ENCODE results near the gene GLIS1. TPM values are rescaled to one million over a fixed set of nuclear protein-coding genes. Genes with fewer than 3 reads are reported as not detected.

GLIS1 gene
- total RNA-seq, 1 experiment from 2014 or later, result 0.28 TPM

DNA sequence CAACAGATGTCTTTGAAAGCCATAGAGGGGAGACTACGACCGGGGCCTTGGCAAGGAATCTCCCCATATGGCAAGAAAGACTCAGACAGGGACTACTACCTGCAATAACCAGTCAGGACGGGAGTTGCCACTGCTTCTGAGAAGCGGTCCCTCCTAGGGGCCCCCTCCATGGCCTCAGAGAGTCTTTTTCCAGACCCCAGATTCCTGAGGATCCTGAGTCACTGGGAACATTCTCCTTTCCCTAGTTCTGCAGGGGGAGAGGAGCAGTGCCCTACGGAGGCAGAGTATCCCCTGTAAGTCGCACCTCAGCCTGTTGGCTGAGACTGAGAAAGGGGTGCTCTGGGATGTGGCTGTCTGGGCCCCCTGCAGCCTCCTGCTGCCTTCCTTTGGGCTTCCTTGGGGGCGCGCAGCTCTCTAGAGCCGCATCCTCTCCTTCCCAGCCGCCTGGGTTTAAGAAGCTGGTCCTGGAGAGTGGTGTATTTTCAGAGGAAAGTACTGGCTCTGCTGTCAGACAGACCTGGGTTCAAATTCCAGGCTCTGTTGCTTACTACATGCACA, 7.8 kb downstream of the GLIS1 start:
- no peak overlapping the region for H3K4me3 Mint-ChIP-seq
- H3K27ac ChIP-seq (ENCODE audit: insufficient read length, low read depth, low read length), result no peak overlapping the region
- H3K9me3 Mint-ChIP-seq, result no peaks in the 10 kb centered on the region
- H3K14ac ChIP-seq (ENCODE audit: insufficient read depth, low read length), result no peak overlapping the region
- no peak overlapping the region for H2AFZ ChIP-seq (ENCODE audit: low read length)
- H2BK120ac ChIP-seq (ENCODE audit: low read depth, low read length, poor library complexity, severe bottlenecking), result no peak overlapping the region
- no peaks in the 10 kb centered on the region for H4K20me1 ChIP-seq (ENCODE audit: control insufficient read depth, insufficient read depth, insufficient read length)
- H3K79me1 ChIP-seq (ENCODE audit: insufficient read depth, low read depth, low read length, poor library complexity, severe bottlenecking), result no peaks in the 10 kb centered on the region
- peaks cover 9 to 20% of the 10 kb centered on the region in 2 experiments for H3K4me1 Mint-ChIP-seq
- H3K23ac ChIP-seq (ENCODE audit: insufficient read length, low read depth, low read length), result no peak overlapping the region
- WGBS (ENCODE audit: extremely low coverage, insufficient read length, low lambda C conversion rate), result no CpG with 5 or more reads among the region's 10 CpGs
- H3T11ph ChIP-seq (ENCODE audit: low read length), result no peak overlapping the region
- no peak overlapping the region for H4K8ac ChIP-seq (replicated peaks; ENCODE audit: insufficient read length, low read depth, low read length)
- H3K27me3 ChIP-seq (ENCODE audit: insufficient read depth, low read length), result peaks cover 7% of the 10 kb centered on the region
- no peak overlapping the region for H3K9ac ChIP-seq (ENCODE audit: extremely low read depth, insufficient read length, low read length)
- DNase-seq, result no peak
- H2AK5ac ChIP-seq (ENCODE audit: insufficient read length, low read length), result no peak overlapping the region
- TF ChIP-seq CTCF (conservative IDR thresholded peaks at IDR 0.05), result no peak
- no peaks in the 10 kb centered on the region for H3K36me3 Mint-ChIP-seq (ENCODE audit: insufficient read depth in 1 of 3, low read depth in 3 of 3)
- H3K4ac ChIP-seq (ENCODE audit: low read depth, low read length), result no peak overlapping the region
- no peak overlapping the region for H3K56ac ChIP-seq (ENCODE audit: insufficient read length, low read depth, low read length)
- no peak overlapping the region for H2BK20ac ChIP-seq (ENCODE audit: low read depth, low read length, poor library complexity, severe bottlenecking)
- peaks cover 51% of the 10 kb centered on the region for H3K27me3 Mint-ChIP-seq (ENCODE audit: low read depth)
- no peaks in the 10 kb centered on the region for H3K79me2 ChIP-seq (ENCODE audit: insufficient read depth, low read length)
- H3K9me3 ChIP-seq (ENCODE audit: control insufficient read depth, low read depth, low read length), result no peaks in the 10 kb centered on the region
- no peak overlapping the region for H3K18ac ChIP-seq (ENCODE audit: insufficient read length, low read depth, low read length)
- no peak overlapping the region for H2BK5ac ChIP-seq (ENCODE audit: insufficient read length, low read length)
- no peaks in the 10 kb centered on the region for H3K4me1 ChIP-seq (ENCODE audit: insufficient read depth, low read length)
- H4K5ac ChIP-seq (ENCODE audit: insufficient read length, low read depth, low read length), result no peak overlapping the region
- H2BK12ac ChIP-seq (ENCODE audit: insufficient read length, low read depth, low read length), result no peak overlapping the region
- no peaks in the 10 kb centered on the region for H3K23me2 ChIP-seq (ENCODE audit: insufficient read length, low read depth, low read length, poor library complexity, severe bottlenecking)
- no peak overlapping the region for H3K4me2 ChIP-seq (ENCODE audit: insufficient read depth, insufficient read length, low read length)
- H2BK15ac ChIP-seq (ENCODE audit: low read depth, low read length), result no peak overlapping the region
- no peak overlapping the region for H4K91ac ChIP-seq (ENCODE audit: insufficient read length, low read depth, low read length)
- no peak overlapping the region; a peak in 1 of 7 replicates for H3K27ac Mint-ChIP-seq
